ENCODE data around the gene CCR5AS.

Gene CCR5AS

DNA sequence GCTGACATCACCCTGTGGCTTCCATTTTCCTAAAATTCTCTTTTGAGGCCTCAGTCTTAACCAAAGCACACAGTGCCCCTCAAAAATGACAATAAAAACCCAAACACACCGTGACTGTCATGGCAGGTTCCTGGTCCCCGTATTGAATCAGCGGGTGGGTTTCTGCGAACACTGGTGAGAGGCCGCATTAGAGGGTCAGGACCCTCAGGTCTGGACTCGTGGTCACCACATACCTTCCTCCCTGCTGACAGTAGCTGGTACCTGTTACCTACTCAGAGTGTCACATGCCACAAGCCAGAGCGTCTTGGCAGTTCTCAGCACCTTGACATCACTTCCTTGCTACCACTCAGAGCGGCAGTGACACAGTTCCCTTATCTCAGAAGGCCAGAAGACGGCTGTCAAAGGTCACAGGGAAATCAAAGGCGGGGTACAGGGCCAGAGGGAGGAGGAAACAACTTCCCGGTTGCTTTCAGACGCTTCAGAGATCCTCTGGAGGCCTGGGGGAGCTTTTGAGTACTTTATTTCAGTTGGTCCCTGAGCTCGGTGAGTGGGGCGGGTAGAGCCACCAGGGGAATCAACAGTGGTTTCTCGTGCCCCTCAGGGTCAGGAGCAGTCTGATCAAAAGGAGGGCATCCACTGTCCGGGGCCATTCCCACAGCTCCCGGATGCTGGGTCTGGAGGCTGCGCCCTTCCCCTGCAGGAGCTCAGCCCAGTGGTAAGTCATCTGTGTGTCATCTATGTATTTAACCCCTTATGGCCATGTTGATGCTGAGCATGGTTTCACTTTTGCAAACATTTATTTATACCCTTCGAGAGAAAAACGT is at the start of gene CCR5AS, which contains the start of gene CCRL2:
Gene CCR5AS (minus strand): TSS at position 279 of the 824 bp plus-strand sequence.
Gene CCRL2 (plus strand): TSS at position 472 of the 824 bp plus-strand sequence. CDS start 821 bp downstream, outside the sequence.
- no peak for TF ChIP-seq JUND (IDR thresholded peaks at IDR 0.05; ENCODE audit: low read depth)
- DNase-seq (ENCODE audit: low read depth in 1 of 2, low spot score in 1 of 2), result no peak
- in situ Hi-C loops (cut with HindIII; ENCODE audit: low pct_unique_long_range_greater_than_20kb, low sequenced_read_pairs), result no loop called here

DNA sequence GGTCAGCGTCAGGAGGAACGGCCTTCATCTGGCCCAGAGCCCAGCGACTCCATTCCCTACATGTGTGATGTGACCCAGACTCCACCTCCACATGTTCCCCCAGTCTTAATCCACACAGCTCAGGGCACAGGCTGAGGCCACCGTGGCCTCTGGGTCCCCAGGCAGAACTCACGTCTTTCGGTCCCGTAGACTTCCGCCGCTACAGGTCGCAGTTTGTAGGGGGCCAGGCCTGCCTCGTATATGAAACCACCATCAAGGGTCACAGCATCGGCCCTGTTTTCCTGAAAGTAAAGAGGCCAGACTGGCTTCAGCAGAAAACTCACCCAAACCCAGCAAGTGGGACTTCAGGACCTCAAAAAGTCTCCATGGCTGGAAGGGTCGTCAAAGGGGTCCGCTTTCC is 49.3 kb upstream of the CCR5AS start:
- DNase-seq (ENCODE audit: low read depth in 1 of 2, low spot score in 1 of 2), result no peak
- no peak for TF ChIP-seq JUND (IDR thresholded peaks at IDR 0.05; ENCODE audit: low read depth)
- in situ Hi-C loops (cut with HindIII; ENCODE audit: low pct_unique_long_range_greater_than_20kb, low sequenced_read_pairs), result no loop called here

DNA sequence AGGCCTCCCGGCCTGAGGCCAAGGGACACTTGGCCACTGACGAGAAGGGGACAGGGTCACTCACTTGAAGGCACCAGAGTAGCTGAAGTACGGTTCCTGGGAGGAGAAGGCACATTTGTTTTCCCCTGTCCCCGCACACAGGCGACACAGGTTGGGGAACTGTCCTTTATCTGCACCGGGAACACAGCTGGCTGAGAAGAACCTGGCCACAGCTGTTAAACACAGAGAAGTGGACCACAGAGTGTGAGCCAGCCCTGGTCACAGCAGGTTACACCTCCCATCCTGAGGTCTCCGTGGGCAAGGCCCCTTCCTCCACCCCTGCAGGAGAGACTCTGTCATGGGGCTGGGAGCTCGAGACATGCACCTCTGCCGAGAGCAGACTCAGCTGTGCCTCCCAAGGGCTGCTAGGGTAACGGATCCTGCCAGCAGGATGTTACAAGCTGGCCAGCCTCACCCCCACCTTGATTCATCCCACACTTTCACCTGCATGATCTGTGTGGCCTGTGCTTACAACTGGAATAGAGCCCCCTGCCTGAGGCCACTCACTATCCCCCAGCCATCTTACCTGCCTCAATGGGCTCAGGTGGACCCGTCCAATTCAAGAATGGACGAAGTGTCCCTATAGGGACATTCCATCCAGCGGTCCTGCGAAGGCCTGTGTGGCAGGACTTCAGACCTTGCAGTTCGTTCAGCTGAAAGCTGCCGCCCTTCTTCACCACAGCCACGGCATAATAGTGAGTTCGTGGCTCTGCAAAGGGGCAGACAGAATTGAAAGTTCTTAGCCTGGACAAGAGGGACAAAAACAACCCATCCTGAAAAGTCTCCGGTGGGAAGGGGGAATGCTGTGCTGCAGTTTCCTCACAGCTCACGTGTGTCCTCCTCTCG is 48.6 kb upstream of the CCR5AS start:
- no peak for TF ChIP-seq JUND (IDR thresholded peaks at IDR 0.05; ENCODE audit: low read depth)
- in situ Hi-C loops (cut with HindIII; ENCODE audit: low pct_unique_long_range_greater_than_20kb, low sequenced_read_pairs), result no loop called here
- DNase-seq (ENCODE audit: low read depth in 1 of 2, low spot score in 1 of 2), result no peak

GRCh38 chr3:46454606-46455005 is 47.7 kb upstream of the CCR5AS start:
- no peak for TF ChIP-seq JUND (IDR thresholded peaks at IDR 0.05; ENCODE audit: low read depth)
- in situ Hi-C loops (cut with HindIII; ENCODE audit: low pct_unique_long_range_greater_than_20kb, low sequenced_read_pairs), result no loop called here
- no peak for DNase-seq (ENCODE audit: low read depth in 1 of 2, low spot score in 1 of 2)

DNA sequence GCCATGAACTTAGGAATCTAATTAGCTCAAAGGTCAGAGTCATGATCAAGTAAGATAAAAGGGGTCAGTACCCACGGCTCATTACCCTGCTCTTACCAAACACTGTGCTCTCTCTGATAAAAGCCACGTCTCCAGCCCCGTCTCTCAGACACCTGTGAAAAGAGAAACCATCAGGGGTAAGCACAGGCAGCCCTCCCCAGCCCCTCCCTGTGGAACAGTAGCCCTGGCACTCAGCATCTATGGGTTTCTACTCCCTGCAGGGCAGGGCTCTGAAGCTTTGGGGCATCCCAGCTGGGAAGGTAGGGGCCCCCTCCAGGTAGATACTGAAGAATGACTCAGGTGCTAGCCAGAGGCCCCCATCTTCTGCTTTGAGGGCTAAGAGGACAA is 47.3 kb upstream of the CCR5AS start:
- in situ Hi-C loops (cut with HindIII; ENCODE audit: low pct_unique_long_range_greater_than_20kb, low sequenced_read_pairs), result no loop called here
- TF ChIP-seq JUND (IDR thresholded peaks at IDR 0.05; ENCODE audit: low read depth), result no peak
- DNase-seq (ENCODE audit: low read depth in 1 of 2, low spot score in 1 of 2), result no peak

DNA sequence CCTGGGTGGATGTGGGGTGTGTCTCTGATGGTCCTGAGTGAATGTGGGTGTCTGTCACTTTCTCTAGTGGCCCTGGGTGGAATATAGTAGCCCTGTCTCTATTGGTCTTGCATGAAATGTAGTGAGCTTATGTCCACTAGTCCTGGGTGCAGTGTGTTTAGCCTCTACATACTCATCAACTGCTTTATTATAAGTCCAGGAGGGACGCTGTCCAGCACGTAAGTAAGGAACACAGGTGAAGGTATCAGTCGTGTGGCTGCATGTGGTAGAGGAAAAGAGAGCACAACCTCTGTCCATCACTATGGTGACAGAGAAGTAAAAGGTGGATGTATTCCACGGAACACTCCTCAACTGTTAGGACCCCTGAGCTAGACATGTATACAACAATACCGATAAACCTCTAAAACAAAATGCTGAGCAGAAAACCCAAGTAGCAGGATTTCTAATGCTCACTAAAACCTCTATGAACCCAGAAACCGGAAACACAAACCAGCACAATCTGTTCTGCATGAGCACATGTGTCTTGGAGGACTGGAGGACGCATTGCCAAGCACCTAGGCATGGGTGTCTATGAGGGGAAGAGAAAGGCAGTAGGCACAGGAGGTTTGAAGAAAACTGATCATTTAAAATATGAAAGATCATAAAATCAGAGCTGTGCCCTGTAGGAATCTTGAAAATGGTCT is 46.8 kb upstream of the CCR5AS start:
- DNase-seq (ENCODE audit: low read depth in 1 of 2, low spot score in 1 of 2), result peak in 1 of 2 experiments; percentile 24
- in situ Hi-C loops (cut with HindIII; ENCODE audit: low pct_unique_long_range_greater_than_20kb, low sequenced_read_pairs), result no loop called here
- TF ChIP-seq JUND (IDR thresholded peaks at IDR 0.05; ENCODE audit: low read depth), result no peak

DNA sequence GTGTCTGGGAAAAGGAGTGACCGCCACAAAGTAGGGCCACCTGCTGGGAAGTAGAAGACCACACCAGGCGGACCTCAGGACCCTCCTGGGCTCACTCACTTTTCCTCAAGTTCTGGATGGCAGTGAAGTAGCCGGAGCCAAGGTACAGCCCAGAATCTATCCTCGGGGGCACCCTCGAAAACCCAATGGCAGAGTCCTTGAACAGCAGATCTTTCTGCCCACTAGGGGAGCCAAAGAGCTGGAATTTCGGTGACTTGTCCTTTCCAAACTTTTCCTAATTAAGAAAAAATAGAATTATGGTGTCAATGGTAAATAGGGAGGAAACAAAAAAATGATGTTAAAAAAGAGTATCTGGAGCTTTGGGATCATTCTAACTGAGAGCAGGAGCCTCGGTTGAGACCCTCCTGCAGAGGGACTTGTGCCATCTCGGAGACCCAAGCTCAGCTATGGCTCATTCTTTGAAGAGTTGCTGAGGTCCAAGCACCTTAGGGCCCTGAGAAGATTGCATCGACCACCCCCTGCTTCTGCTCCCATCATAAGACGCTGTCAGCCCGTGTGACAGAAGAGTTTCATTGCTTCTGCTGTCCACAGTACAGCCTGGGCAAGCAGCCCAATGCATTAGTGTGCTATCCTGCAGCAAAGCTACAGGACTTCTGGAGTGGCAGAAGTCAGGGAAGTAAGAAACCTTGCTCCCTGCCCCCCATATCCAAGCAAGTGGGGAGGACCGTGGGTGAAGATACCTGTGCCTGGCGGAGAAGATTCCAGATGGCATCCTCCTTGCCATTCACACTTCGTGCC is 43.1 kb upstream of the CCR5AS start:
- in situ Hi-C loops (cut with HindIII; ENCODE audit: low pct_unique_long_range_greater_than_20kb, low sequenced_read_pairs), result no loop called here
- peak; percentile 22 to 30 for DNase-seq (ENCODE audit: low read depth in 1 of 2, low spot score in 1 of 2)
- no peak for TF ChIP-seq JUND (IDR thresholded peaks at IDR 0.05; ENCODE audit: low read depth)

DNA sequence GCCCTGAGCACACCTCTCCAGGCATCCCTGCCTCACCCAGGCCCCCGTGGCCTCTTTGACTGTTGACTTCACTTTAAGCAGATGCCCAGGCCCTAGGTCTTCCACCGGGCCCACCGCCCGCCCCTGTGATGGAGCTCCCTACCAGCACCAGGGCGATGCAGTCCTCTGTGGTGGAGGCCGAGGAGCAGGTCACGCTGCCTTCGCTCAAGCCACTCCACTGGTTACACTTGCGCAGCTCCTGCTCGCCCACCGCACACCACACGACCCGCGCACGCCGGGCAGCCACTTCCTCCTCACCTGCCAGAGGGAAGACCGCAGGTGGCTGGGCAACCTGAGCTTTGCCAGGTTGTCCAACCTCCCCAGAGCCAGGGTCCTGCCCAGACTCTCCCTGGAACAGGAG is 41.9 kb upstream of the CCR5AS start:
- TF ChIP-seq JUND (IDR thresholded peaks at IDR 0.05; ENCODE audit: low read depth), result no peak
- in situ Hi-C loops (cut with HindIII; ENCODE audit: low pct_unique_long_range_greater_than_20kb, low sequenced_read_pairs), result no loop called here

GRCh38 chr3:46447228-46447985 is 40.5 kb upstream of the CCR5AS start:
- DNase-seq (ENCODE audit: low read depth in 1 of 2, low spot score in 1 of 2), result peak in 1 of 2 experiments; percentile 9
- no peak for TF ChIP-seq JUND (IDR thresholded peaks at IDR 0.05; ENCODE audit: low read depth)
- in situ Hi-C loops (cut with HindIII; ENCODE audit: low pct_unique_long_range_greater_than_20kb, low sequenced_read_pairs), result no loop called here

More for the DNA sequence above, 41.9 kb upstream of the CCR5AS start:
- no peak for DNase-seq (ENCODE audit: low read depth in 1 of 2, low spot score in 1 of 2)

- no peak for DNase-seq (ENCODE audit: low read depth in 1 of 2, low spot score in 1 of 2)
- TF ChIP-seq JUND (IDR thresholded peaks at IDR 0.05; ENCODE audit: low read depth), result no peak
- in situ Hi-C loops (cut with HindIII; ENCODE audit: low pct_unique_long_range_greater_than_20kb, low sequenced_read_pairs), result no loop called here
Observed at GRCh38 chr3:46442576-46443530, 36.0 kb upstream of the CCR5AS start.
